Body of pancreas (tissue), 4 donors: ENCODE results near the gene SHANK3.
"Not testable (repeated sequence)": the region's sequence is repeated elsewhere in the genome, so short reads cannot be mapped to it uniquely, and the experiment has no call there.

Source experiments
- POLR2A ChIP-seq, 3 donors: fragments of 450-650 bp; IDR thresholded peaks; one replicate each; pipeline ENCODE4 v1.6.1; 2016; ENCODE audit warnings: antibody characterized with exemption in 3 of 3, mild to moderate bottlenecking in 2 of 3
- TF ChIP-seq, protein P1 (sequence below), 7 experiments: fragments of 450-650 bp in 4 of 7; fragments of 200-600 bp in 3 of 7; sonication (generic) in 3 of 7; IDR thresholded peaks; one replicate each; pipeline ENCODE4 v1.5.1; 2016 to 2019; ENCODE audit warnings: antibody characterized with exemption in 7 of 7

DNA sequence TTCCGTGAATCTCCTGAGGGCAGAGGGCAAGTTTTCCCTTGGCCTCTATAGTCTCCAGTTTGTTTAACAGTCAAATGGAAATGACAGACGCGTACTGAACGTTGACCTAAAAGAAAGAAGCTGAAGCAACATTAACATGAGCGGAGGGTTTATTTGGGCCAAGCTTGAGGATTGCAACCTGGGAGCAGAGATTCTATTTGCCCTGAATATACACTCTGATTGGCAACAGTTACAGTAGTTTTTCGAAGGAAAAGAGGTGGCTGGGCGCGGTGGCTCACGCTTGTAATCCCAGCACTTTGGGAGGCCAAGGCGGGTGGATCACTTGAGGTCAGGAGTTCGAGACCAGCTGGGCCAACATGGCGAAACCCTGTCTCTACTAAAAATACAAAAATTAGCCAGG is 32.3 kb upstream of the SHANK3 start:
- TF ChIP-seq, protein P1, sequence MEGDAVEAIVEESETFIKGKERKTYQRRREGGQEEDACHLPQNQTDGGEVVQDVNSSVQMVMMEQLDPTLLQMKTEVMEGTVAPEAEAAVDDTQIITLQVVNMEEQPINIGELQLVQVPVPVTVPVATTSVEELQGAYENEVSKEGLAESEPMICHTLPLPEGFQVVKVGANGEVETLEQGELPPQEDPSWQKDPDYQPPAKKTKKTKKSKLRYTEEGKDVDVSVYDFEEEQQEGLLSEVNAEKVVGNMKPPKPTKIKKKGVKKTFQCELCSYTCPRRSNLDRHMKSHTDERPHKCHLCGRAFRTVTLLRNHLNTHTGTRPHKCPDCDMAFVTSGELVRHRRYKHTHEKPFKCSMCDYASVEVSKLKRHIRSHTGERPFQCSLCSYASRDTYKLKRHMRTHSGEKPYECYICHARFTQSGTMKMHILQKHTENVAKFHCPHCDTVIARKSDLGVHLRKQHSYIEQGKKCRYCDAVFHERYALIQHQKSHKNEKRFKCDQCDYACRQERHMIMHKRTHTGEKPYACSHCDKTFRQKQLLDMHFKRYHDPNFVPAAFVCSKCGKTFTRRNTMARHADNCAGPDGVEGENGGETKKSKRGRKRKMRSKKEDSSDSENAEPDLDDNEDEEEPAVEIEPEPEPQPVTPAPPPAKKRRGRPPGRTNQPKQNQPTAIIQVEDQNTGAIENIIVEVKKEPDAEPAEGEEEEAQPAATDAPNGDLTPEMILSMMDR (IDR thresholded peaks at IDR 0.05): not testable (repeated sequence)
- not testable (repeated sequence) for TF ChIP-seq POLR2A (IDR thresholded peaks at IDR 0.05)
